PFSK-1 (cell line): Measurements from ENCODE around the gene SPRR5.

Experiments
- REST ChIP-seq, 2 experiments: IDR thresholded peaks; 2 replicates each; pipeline versions ENCODE4 v1.6.1 to v1.8.0; 2011 to 2012; ENCODE audit warnings: low read depth in 2 of 2, low read length in 2 of 2, control low read depth in 1 of 2, inconsistent platforms in 1 of 2, mild to moderate bottlenecking in 1 of 2, moderate library complexity in 1 of 2; ENCODE audit not compliant: insufficient read depth in 1 of 2
- TAF1 ChIP-seq: IDR thresholded peaks from 2 replicates; pipeline ENCODE4 v1.6.1; 2012; ENCODE audit warnings: low read length, control low read depth, borderline replicate concordance; ENCODE audit not compliant: insufficient read depth

DNA sequence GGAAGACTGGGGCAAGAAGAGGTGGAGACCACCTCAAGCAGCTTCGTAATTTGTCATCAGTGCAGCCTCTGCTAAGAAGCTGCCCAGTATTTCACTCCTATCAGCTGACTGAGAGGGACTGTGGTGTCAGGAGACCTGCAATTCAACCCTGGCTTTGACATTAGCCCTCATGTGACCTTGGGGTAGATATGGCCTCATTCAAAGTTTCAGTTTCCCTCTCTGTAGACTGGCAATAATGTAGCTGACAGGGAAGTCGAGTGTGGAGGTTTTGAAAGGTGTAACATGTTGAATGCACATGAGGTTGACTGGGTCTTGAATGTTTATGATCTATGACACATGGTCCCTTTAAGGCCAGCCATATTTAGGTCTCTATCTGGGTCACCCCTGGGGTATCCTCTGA lies 21.2 kb downstream of the SPRR5 start:
- TF ChIP-seq TAF1 (no peak), REST (IDR thresholded peaks at IDR 0.05; ENCODE audit: insufficient read depth in 1 of 2, low read depth in 2 of 2, low read length in 2 of 2) (no peak)
